Heart left ventricle (tissue), 13 donors: Measurements from ENCODE around the gene TLX2.

ENCODE experiments used
- CTCF ChIP-seq, 12 donors: fragments of 200-600 bp; sonication (generic) in 4 of 12; IDR thresholded peaks; one replicate each; pipeline versions ENCODE4 v1.5.0 to v1.8.0; 2018 to 2022; ENCODE audit warnings: antibody characterized with exemption in 12 of 12, mild to moderate bottlenecking in 5 of 12
- POLR2A ChIP-seq, 2 donors: fragments of 450-650 bp; IDR thresholded peaks; one replicate each; pipeline ENCODE4 v1.6.1; 2017; ENCODE audit warnings: antibody characterized with exemption in 2 of 2, mild to moderate bottlenecking in 2 of 2, moderate library complexity in 2 of 2
- donor health status: ischemic (EF 13 %, LVEDD 7.1; RV severe dilation, severe dysfunction).
- donor health status: DM: no; HTN: yes; CAD: no.
- donor health status: DM: no; HTN: no; CAD: no.
- donor health status: ischemic (EF 25% LVEDD 6.9; RV normal size, moderate dysfunction).
- donor health status: ischemic (EF 25% LVEDD 5.7; RV mildly dilated, moderate dysfunction).
- donor health status: ischemic (EF 35%, LVEDD 5.7; RV mildly dilated, moderate dysfunction).
- donor health status: nonischemic (EF 11% LVEDD 7.7; RV severe dilation, severe dysfunction).
- donor health status: DM: yes; HTN: yes; CAD: no.
- donor health status: PGD.
- donor health status: ischemic (EF 29% LVEDD 5.4; RV normal size, mild dysfunction).
- donor health status: nonischemic (EF 23%, LVEDD 6.1; RV moderate dilation, normal function).

DNA sequence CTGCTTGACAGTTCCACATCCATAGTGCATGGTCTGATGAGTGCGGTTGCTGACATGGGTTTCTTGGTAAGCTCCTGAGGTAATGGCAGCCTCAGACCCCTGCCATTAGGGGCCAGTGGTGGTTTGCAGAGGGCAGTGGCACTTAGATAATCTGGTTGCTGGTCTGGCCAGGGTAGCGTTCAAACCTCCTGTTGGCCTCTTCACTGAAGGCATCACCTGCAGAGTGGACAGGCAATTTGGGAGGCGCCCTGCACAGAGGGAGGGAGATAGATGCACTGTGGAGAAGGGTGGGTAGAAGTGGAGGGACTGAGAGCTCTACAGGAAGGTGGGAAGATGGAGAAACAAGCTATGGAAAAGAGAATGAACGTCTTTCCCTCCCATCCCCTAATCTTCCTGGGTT lies 19.2 kb downstream of the TLX2 start:
- TF ChIP-seq CTCF (IDR thresholded peaks at IDR 0.05) (no peak), POLR2A (IDR thresholded peaks at IDR 0.05) (no peak)
